PFSK-1 (cell line): ENCODE data around the gene SLC9A5.

Source experiments
- FOXP2 ChIP-seq: optimal IDR thresholded peaks from 2 replicates; pipeline ENCODE3; 2011; ENCODE audit warnings: borderline replicate concordance, control low read depth, inconsistent platforms; ENCODE audit not compliant: insufficient read depth; ENCODE audit errors: extremely low read length, extremely low read depth
- POLR2AphosphoS5 ChIP-seq: IDR thresholded peaks from 2 replicates; pipeline ENCODE4 v1.6.1; 2012; ENCODE audit warnings: low read depth, mild to moderate bottlenecking, control low read depth, low read length, moderate library complexity
- SIN3A ChIP-seq: IDR thresholded peaks from 2 replicates; pipeline ENCODE4 v1.6.1; 2012; ENCODE audit warnings: mild to moderate bottlenecking, low read length, moderate library complexity, borderline replicate concordance; ENCODE audit not compliant: insufficient read depth
- TAF1 ChIP-seq: IDR thresholded peaks from 2 replicates; pipeline ENCODE4 v1.6.1; 2012; ENCODE audit warnings: low read length, control low read depth, borderline replicate concordance; ENCODE audit not compliant: insufficient read depth
- TF ChIP-seq, protein P1 (sequence below), 2 experiments: IDR thresholded peaks; 2 replicates each; pipeline versions ENCODE4 v1.6.1 to v1.8.0; 2011 to 2012; ENCODE audit warnings: low read depth in 2 of 2, low read length in 2 of 2, control low read depth in 1 of 2, inconsistent platforms in 1 of 2, mild to moderate bottlenecking in 1 of 2, moderate library complexity in 1 of 2; ENCODE audit not compliant: insufficient read depth in 1 of 2

SLC9A5 gene

DNA sequence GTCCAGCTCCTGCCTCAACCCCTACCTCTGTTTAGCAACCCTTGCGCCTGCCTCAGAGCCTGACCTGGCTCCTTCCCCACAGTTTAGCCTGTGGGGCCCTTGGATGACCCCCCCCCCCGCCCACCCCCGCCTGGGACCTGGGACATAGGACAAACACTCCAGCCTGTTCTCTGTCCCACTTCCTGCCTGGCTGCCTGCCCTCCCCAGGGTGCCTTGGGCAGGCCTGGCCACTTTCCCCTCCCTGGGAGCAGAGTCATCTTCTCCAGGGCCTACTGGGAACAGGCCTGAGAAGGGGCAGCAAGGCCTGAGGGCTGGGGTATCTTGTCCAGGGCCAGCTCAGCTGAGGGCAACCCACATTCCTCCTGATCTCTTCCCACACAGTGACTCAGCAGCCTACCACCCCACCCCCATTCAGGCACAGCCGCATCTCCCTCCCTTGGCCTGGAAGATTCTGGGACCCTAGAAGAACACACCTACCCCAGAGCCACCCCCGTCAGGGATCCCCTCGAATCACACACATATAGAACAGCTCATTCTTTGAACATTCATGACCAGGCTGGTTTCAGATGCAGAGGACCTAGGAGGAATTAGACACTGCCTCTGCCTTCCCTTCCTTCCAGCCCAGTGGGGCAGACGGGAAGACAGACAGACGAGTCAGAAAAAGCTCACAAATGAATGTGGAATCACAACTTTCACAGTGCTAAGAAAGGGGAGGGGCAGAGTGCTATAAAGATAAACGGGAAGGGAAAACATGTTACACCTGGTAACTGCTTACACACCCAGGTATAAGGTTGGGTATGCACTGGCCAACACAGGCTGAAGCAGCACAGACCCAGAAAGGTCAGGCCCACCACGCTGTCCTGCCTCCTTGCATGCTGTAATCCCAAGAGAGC, 7.5 kb upstream of the SLC9A5 start:
- TF ChIP-seq, protein P1, sequence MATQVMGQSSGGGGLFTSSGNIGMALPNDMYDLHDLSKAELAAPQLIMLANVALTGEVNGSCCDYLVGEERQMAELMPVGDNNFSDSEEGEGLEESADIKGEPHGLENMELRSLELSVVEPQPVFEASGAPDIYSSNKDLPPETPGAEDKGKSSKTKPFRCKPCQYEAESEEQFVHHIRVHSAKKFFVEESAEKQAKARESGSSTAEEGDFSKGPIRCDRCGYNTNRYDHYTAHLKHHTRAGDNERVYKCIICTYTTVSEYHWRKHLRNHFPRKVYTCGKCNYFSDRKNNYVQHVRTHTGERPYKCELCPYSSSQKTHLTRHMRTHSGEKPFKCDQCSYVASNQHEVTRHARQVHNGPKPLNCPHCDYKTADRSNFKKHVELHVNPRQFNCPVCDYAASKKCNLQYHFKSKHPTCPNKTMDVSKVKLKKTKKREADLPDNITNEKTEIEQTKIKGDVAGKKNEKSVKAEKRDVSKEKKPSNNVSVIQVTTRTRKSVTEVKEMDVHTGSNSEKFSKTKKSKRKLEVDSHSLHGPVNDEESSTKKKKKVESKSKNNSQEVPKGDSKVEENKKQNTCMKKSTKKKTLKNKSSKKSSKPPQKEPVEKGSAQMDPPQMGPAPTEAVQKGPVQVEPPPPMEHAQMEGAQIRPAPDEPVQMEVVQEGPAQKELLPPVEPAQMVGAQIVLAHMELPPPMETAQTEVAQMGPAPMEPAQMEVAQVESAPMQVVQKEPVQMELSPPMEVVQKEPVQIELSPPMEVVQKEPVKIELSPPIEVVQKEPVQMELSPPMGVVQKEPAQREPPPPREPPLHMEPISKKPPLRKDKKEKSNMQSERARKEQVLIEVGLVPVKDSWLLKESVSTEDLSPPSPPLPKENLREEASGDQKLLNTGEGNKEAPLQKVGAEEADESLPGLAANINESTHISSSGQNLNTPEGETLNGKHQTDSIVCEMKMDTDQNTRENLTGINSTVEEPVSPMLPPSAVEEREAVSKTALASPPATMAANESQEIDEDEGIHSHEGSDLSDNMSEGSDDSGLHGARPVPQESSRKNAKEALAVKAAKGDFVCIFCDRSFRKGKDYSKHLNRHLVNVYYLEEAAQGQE (IDR thresholded peaks at IDR 0.05; ENCODE audit: insufficient read depth in 1 of 2, low read depth in 2 of 2, low read length in 2 of 2): no peak
- no peak for TF ChIP-seq TAF1
- no peak for TF ChIP-seq FOXP2
- TF ChIP-seq POLR2AphosphoS5: no peak
- no peak for TF ChIP-seq SIN3A

DNA sequence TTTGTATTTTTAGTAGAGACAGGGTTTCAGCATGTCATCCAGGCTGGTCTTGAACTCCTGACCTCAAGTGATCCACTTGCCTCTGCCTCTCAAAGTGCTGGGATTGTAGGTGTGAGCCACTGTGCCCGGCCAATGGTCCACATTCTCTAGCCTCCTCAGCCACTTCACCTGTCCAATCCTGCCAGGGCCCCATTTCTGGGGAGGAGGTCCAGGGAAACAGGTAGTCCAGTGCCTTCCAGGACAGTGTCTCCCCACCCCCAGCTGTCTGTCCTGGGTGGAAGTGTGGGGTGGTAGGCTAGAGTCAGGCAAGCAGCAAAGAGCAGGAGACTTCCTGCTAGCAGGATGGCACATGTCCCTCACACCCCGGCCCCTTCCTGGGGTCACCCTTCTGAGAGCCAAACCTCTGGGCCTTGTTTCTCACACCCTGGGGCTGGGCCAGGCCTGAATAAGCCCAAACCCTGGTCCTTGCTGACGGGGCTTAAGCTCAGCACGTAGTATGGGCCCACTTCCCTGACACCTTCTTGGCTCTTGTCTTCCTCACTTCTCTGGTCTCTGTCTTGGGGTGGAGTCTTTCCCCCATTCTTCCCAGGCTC, 6.5 kb upstream of the SLC9A5 start:
- TF ChIP-seq FOXP2: no peak
- no peak for TF ChIP-seq SIN3A
- TF ChIP-seq TAF1: no peak
- no peak for TF ChIP-seq POLR2AphosphoS5
- TF ChIP-seq, protein P1 (IDR thresholded peaks at IDR 0.05; ENCODE audit: insufficient read depth in 1 of 2, low read depth in 2 of 2, low read length in 2 of 2): no peak

DNA sequence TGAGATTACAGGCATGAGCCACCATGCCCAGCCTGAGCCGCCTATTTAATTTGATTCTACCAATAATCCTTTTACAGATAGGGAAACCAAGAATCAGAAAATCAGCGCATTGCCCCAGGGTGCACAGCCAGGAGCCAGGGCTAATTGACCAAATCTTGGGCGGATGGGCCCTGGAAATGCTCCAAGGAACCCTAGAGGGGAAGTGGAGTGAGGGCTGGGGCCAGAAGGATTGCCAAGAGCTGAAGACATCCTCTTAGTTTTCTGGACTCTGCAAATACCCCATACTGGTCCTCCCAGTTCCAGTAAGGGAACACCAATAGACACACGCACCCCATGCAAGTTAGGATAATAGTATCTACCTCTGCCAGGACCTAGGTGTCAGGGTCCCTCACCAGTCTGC, 5.3 kb upstream of the SLC9A5 start:
- TF ChIP-seq SIN3A (no peak), POLR2AphosphoS5 (no peak), TAF1 (no peak), FOXP2 (no peak)
- TF ChIP-seq, protein P1 (IDR thresholded peaks at IDR 0.05; ENCODE audit: insufficient read depth in 1 of 2, low read depth in 2 of 2, low read length in 2 of 2): no peak

DNA sequence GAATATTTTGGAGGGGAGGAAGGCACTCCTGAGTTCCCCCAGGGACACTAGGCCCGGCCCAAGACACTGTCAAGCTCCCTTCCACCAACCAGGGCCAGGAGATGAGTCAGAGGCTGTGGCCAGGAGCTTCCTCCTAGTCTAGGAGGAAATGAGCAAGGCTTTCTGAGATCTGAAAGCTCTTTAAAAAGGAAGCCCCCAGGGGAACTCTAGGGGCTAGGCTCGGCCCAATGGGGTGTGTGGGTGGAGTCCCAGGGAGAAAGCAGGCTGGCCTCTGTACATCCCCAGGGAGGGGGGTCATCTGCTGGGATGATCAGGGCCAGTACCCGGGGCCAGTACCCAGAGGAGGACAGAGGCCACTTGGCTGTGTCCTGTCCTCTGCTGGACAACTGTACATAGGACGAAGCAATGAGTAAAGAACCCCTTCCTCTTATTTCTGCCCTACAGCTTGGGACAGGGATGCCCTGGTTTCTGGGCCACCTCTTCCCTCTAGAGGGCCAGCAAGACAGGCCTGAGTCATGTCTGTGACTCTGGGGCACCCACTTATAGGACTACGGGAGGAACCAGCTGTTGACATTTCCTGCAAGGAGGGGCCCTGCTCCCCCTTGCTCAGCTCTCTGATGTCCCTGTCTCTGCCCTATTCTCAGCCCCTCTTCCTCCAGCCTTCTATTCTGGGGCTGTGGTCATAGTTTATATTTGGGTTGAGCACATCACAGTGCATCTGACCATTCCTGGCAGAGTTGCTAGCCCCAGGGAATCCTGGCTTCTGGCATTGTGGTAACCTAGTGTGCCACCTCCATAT, 4.2 kb upstream of the SLC9A5 start:
- TF ChIP-seq, protein P1 (IDR thresholded peaks at IDR 0.05; ENCODE audit: insufficient read depth in 1 of 2, low read depth in 2 of 2, low read length in 2 of 2): no peak
- TF ChIP-seq SIN3A (no peak), TAF1 (no peak)
